MM.1S (cell line): ENCODE results near the gene CDCP2.
"Not testable (repeated sequence)": the region's sequence is repeated elsewhere in the genome, so short reads cannot be mapped to it uniquely, and the experiment has no call there.

Source experiments
- EZH2 ChIP-seq: fragments of 300-600 bp; sonication (generic); optimal IDR thresholded peaks from 2 replicates; pipeline ENCODE3; 2017; ENCODE audit warnings: low read depth, mild to moderate bottlenecking, antibody characterized with exemption, low read length, mixed read lengths
- EZH2phosphoT487 ChIP-seq: fragments of 300-600 bp; sonication (generic); IDR thresholded peaks from 2 replicates; pipeline ENCODE4 v1.6.1; 2018; ENCODE audit warnings: antibody characterized with exemption, low read length
- TF ChIP-seq, protein P1 (sequence below): fragments of 300-600 bp; sonication (generic); IDR thresholded peaks from 2 replicates; pipeline ENCODE4 v1.5.1; 2016; ENCODE audit warnings: antibody characterized with exemption, low read length, mixed read lengths

DNA sequence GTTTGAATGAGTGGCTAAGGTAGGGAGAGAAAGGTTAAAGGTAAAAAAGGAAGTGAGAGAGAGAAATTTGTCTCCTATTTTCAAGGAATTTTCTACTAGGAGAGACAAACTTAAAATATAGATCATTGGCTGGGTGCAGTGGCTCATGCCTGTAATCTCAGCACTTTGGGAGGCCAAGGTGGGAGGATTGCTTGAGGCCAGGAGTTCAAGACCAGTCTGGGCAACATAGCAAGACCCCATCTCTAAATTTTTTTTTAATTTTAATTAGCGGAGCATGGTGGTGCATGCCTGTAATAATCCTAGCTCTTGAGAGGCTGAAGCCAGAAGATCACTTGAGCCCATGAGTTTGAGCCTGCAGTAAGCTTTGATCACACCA is 58.1 kb downstream of the CDCP2 start:
- TF ChIP-seq, protein P1, sequence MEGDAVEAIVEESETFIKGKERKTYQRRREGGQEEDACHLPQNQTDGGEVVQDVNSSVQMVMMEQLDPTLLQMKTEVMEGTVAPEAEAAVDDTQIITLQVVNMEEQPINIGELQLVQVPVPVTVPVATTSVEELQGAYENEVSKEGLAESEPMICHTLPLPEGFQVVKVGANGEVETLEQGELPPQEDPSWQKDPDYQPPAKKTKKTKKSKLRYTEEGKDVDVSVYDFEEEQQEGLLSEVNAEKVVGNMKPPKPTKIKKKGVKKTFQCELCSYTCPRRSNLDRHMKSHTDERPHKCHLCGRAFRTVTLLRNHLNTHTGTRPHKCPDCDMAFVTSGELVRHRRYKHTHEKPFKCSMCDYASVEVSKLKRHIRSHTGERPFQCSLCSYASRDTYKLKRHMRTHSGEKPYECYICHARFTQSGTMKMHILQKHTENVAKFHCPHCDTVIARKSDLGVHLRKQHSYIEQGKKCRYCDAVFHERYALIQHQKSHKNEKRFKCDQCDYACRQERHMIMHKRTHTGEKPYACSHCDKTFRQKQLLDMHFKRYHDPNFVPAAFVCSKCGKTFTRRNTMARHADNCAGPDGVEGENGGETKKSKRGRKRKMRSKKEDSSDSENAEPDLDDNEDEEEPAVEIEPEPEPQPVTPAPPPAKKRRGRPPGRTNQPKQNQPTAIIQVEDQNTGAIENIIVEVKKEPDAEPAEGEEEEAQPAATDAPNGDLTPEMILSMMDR: not testable (repeated sequence)
- not testable (repeated sequence) for TF ChIP-seq EZH2, EZH2phosphoT487
